Stimulated activated naive B cell treated with anti-CD40 and anti-IgM and Interleukin-4, amounts not matched to agents 10 μg/mL and 1 μg/mL and 100 μg/mL, for 72 hours (primary cell): ENCODE results near the gene SLC30A10.
A peak's percentile ranks its signal among the peaks of the same experiment; 100 is the strongest.
"Not testable (repeated sequence)": the region's sequence is repeated elsewhere in the genome, so short reads cannot be mapped to it uniquely, and the experiment has no call there.

Source experiments
- ATAC-seq, 2 donors: fragments of 150-1000 bp; cut with Tn5 transposase; replicated peaks; 2 replicates each; pipeline ENCODE4 v1.10.0; 2021; ENCODE audit warnings: moderate library complexity in 1 of 2
- DNase-seq: peaks from one replicate; pipeline ENCODE4 v3.0.0; 2021
- H3K27ac Mint-ChIP-seq: one replicate; pipeline ENCODE4 v1.8.0; 2022; ENCODE audit warnings: mild to moderate bottlenecking, mixed read lengths
- H3K27me3 Mint-ChIP-seq, 2 donors: one replicate each; pipeline ENCODE4 v1.8.0; 2022; ENCODE audit warnings: mixed read lengths in 2 of 2
- H3K36me3 Mint-ChIP-seq, 2 donors: one replicate each; pipeline ENCODE4 v1.8.0; 2022; ENCODE audit warnings: mixed read lengths in 2 of 2, mild to moderate bottlenecking in 1 of 2
- H3K4me1 Mint-ChIP-seq, 2 donors: one replicate each; pipeline ENCODE4 v1.8.0; 2022; ENCODE audit warnings: mixed read lengths in 2 of 2, mild to moderate bottlenecking in 1 of 2
- H3K4me3 Mint-ChIP-seq, 2 donors: one replicate each; pipeline ENCODE4 v1.8.0; 2022; ENCODE audit warnings: mild to moderate bottlenecking in 2 of 2, mixed read lengths in 2 of 2, moderate library complexity in 1 of 2
- H3K9me3 Mint-ChIP-seq, 2 donors: one replicate each; pipeline ENCODE4 v1.8.0; 2022; ENCODE audit warnings: mixed read lengths in 2 of 2, mild to moderate bottlenecking in 1 of 2

The SLC30A10 gene

DNA sequence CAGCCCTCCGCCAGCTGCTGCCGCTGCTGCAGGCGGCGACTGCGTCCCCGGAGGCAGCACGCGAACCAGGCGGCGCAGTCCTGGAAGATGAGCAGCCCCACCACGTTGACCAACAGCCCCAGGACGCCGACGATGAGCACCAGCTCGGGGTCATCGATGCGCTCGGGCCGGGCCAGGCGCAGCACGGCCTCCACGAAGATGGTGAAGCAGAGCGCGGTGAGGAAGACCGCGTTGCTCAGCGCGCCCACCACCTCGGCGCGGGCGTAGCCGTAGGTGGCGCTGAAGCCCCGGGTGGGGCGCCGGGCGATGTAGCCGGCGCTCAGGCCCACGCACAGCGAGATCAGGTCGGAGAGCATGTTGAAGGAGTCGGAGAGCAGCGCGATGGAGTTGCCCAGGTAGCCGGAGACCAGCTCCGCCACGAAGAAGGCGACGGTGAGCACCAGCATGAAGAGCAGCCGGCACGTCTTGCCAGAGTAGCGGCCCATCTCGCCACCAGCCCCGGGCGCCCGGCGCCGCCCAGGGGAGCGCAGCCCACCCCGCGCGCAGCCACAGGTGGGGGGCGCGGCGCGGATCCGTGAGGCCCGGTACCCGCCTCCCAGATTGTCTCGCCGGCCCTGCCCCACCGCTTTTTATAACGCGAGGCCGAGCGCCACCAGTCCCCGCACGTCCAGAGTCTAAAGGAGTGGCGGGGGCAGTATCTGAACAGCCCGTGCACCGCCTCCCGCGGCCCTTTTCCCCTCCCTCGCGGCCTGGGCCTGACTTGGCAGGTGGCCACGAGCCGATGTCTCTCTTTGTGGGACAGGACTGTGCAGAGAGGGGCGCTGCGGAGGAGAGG lies at the start of gene SLC30A10:
SLC30A10 (minus strand) TSS at position 602 of the 835 bp plus-strand sequence; CDS start at position 485, 117 bp downstream.
- no peaks in the 10 kb centered on the region for H3K9me3 Mint-ChIP-seq
- peaks cover 38 to 67% of the 10 kb centered on the region in 2 donors for H3K27me3 Mint-ChIP-seq

GRCh38 chr1:219973213-219973612 lies 44.9 kb upstream of the SLC30A10 start:
- Mint-ChIP-seq H3K9me3 (no peaks in the 10 kb centered on the region), H3K27ac (no peak overlapping the region), H3K4me3 (no peak overlapping the region), H3K4me1 (no peaks in the 10 kb centered on the region), H3K36me3 (peaks cover 31 to 54% of the 10 kb centered on the region in 2 donors), H3K27me3 (no peaks in the 10 kb centered on the region)
- ATAC-seq (no peak), DNase-seq (no peak)

More for the DNA sequence above, at the start of gene SLC30A10:
- Mint-ChIP-seq H3K36me3 (peaks cover 0 to 4% of the 10 kb centered on the region in 2 donors), H3K4me1 (peaks cover 12 to 19% of the 10 kb centered on the region in 2 donors), H3K4me3 (peak within 1 kb of the TSS; percentile 83), H3K27ac (peak within 1 kb of the TSS; percentile 53)
- DNase-seq (no peak), ATAC-seq (peak; percentile 61 to 64)

DNA sequence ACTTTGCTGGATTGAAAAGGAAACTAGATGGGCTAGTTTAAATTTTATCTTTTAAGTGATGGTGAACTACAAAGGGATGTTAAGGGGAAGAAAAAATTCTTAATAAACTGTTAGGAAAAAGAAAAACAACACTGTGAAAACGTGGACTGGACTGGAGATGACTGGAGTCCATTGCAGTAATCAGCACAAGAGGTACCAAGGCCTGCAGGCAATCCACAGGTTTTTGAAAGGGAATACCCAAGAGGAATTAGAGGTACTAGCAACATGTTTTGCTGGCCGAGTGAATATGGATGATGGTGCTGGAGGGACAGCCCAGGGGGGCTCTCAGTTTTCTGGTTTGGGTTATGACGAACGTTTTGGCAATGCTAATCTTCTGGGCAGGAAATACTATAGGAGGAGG lies 39.0 kb upstream of the SLC30A10 start:
- Mint-ChIP-seq H3K27ac (no peak overlapping the region), H3K27me3 (no peaks in the 10 kb centered on the region), H3K4me1 (no peaks in the 10 kb centered on the region), H3K36me3 (peaks cover 19 to 33% of the 10 kb centered on the region in 2 donors), H3K4me3 (no peak overlapping the region), H3K9me3 (peaks cover 0 to 2% of the 10 kb centered on the region in 2 donors)
- DNase-seq (no peak), ATAC-seq (no peak)

- Mint-ChIP-seq H3K36me3 (peaks cover 19 to 30% of the 10 kb centered on the region in 2 donors), H3K4me3 (no peak overlapping the region), H3K27me3 (no peaks in the 10 kb centered on the region), H3K9me3 (peaks cover 0 to 2% of the 10 kb centered on the region in 2 donors), H3K27ac (no peak overlapping the region), H3K4me1 (no peaks in the 10 kb centered on the region)
- ATAC-seq (no peak), DNase-seq (no peak)
Observed at GRCh38 chr1:219966071-219966349, 37.7 kb upstream of the SLC30A10 start.

DNA sequence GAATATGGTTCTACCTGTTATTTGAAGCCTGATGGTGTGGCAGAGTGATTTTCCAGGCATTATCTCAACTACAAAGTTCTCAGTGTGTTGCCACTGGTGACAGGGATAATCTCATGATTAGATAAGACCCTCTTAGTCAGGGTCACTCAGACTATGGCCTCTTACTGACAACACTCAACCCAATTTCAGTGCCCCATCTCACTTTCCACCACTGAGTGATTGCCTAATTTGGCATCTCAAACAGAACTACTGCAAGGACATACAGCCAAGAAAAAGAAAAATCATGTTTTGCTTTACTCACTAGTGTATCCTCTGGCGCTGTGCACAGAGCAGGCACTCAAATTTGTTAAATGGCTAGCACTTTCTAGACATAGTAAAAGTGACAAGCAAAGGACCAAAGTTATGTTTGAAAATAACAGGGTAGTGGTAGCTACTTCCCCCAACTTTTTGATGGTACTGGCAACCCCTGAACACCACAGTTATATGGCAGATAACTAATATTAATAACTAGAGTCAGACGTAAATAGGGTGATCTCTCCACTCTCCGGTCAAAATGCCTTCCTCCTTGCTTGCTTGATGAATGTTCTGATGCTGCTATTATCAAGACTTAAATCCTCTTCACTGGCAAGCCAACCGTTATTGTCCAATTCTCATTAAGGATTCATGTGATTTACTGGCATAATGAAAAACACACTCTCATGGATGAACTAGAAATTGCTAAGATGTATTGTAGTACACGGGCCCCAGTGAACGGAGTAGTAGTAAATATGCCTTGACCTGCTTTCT lies 37.1 kb upstream of the SLC30A10 start:
- DNase-seq (no peak), ATAC-seq (no peak)
- H3K36me3 Mint-ChIP-seq, result peaks cover 16 to 28% of the 10 kb centered on the region in 2 donors
- H3K9me3 Mint-ChIP-seq, result peaks cover 0 to 2% of the 10 kb centered on the region in 2 donors
- no peak overlapping the region for H3K4me3 Mint-ChIP-seq
- no peaks in the 10 kb centered on the region for H3K4me1 Mint-ChIP-seq
- H3K27me3 Mint-ChIP-seq, result no peaks in the 10 kb centered on the region
- H3K27ac Mint-ChIP-seq, result no peak overlapping the region

DNA sequence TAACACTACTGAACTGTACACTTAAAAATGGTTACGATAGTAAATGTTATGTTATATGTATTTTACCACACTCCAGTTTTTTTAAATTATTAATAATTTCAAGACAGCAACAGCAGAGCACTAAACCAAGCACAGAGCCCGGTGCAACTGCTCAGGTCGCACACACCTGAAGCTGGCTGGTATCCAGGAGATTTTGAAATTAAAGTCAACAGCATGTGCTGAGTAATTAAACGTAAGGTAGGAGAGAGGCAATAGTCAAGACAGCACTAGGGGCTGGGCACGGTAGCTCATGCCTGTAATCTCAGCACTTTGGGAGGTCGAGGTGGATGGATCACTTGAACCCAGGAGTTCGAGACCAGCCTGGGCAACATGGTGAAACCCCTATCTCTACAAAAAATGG lies 35.1 kb upstream of the SLC30A10 start:
- H3K9me3 Mint-ChIP-seq, result peaks cover 0 to 2% of the 10 kb centered on the region in 2 donors
- no peak for ATAC-seq
- H3K27me3 Mint-ChIP-seq, result peaks cover 0 to 3% of the 10 kb centered on the region in 2 donors
- H3K27ac Mint-ChIP-seq, result no peak overlapping the region
- peaks cover 9 to 15% of the 10 kb centered on the region in 2 donors for H3K36me3 Mint-ChIP-seq
- no peak overlapping the region for H3K4me3 Mint-ChIP-seq
- DNase-seq, result no peak
- no peaks in the 10 kb centered on the region for H3K4me1 Mint-ChIP-seq

- ATAC-seq (no peak), DNase-seq (no peak)
- Mint-ChIP-seq H3K4me1 (no peaks in the 10 kb centered on the region), H3K4me3 (no peak overlapping the region), H3K27ac (no peak overlapping the region), H3K9me3 (peaks cover 0 to 2% of the 10 kb centered on the region in 2 donors), H3K27me3 (peaks cover 0 to 7% of the 10 kb centered on the region in 2 donors), H3K36me3 (no peaks in the 10 kb centered on the region)
Observed at GRCh38 chr1:219961684-219962083, 33.3 kb upstream of the SLC30A10 start.

- Mint-ChIP-seq H3K4me1 (no peaks in the 10 kb centered on the region), H3K27ac (no peak overlapping the region), H3K4me3 (no peak overlapping the region), H3K27me3 (peaks cover 0 to 12% of the 10 kb centered on the region in 2 donors), H3K9me3 (peaks cover 0 to 2% of the 10 kb centered on the region in 2 donors), H3K36me3 (no peaks in the 10 kb centered on the region)
- ATAC-seq, result peak in 1 of 2 donors; percentile 33
- no peak for DNase-seq
Observed at GRCh38 chr1:219959540-219960203, 31.3 kb upstream of the SLC30A10 start.

DNA sequence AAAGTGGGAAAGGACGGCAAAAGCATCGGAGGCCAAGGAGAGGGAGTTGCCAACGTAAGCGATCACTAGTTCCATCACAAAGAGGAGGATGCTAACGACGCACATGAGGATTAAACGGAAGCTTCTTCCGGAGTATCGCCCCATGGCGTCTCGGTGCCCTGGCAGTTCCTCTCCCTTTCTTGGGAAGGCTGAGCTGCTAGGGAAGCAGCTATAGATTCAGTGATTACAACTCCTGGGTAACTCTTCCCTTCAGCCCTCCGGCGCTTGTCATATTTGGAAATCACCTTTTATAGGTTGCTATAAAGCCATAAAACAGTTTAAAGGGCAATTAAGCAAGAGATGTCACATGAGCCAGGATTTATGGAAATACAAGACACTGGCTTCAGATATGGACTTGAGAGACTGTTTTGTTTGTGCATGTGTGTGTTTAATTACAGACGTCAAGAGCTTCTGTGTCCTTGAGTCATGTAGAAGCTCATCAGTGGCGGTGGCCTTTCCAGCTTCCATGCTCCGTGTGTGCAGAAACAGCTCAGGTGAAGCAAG lies 30.6 kb upstream of the SLC30A10 start:
- no peak for DNase-seq
- H3K4me1 Mint-ChIP-seq, result no peaks in the 10 kb centered on the region
- H3K27ac Mint-ChIP-seq, result no peak overlapping the region
- H3K36me3 Mint-ChIP-seq, result no peaks in the 10 kb centered on the region
- H3K4me3 Mint-ChIP-seq, result no peak overlapping the region
- ATAC-seq, result no peak
- H3K9me3 Mint-ChIP-seq, result peaks cover 0 to 2% of the 10 kb centered on the region in 2 donors
- peaks cover 0 to 16% of the 10 kb centered on the region in 2 donors for H3K27me3 Mint-ChIP-seq

GRCh38 chr1:219954736-219955421 lies 26.5 kb upstream of the SLC30A10 start:
- no peaks in the 10 kb centered on the region for H3K9me3 Mint-ChIP-seq
- ATAC-seq (no peak), DNase-seq (no peak)
- H3K4me1 Mint-ChIP-seq, result no peaks in the 10 kb centered on the region
- H3K27me3 Mint-ChIP-seq, result peaks cover 0 to 18% of the 10 kb centered on the region in 2 donors
- H3K4me3 Mint-ChIP-seq, result no peak overlapping the region
- no peak overlapping the region for H3K27ac Mint-ChIP-seq
- H3K36me3 Mint-ChIP-seq, result no peaks in the 10 kb centered on the region

GRCh38 chr1:219954052-219954451 lies 25.7 kb upstream of the SLC30A10 start:
- DNase-seq, result no peak
- Mint-ChIP-seq H3K4me3 (no peak overlapping the region), H3K9me3 (no peaks in the 10 kb centered on the region), H3K36me3 (no peaks in the 10 kb centered on the region), H3K4me1 (no peaks in the 10 kb centered on the region), H3K27ac (no peak overlapping the region), H3K27me3 (peaks cover 0 to 18% of the 10 kb centered on the region in 2 donors)
- no peak for ATAC-seq

GRCh38 chr1:219952361-219952760 lies 24.0 kb upstream of the SLC30A10 start:
- no peaks in the 10 kb centered on the region for H3K36me3 Mint-ChIP-seq
- DNase-seq (no peak), ATAC-seq (no peak)
- no peak overlapping the region for H3K4me3 Mint-ChIP-seq
- no peaks in the 10 kb centered on the region for H3K9me3 Mint-ChIP-seq
- no peak overlapping the region for H3K27ac Mint-ChIP-seq
- H3K27me3 Mint-ChIP-seq, result peaks cover 1 to 11% of the 10 kb centered on the region in 2 donors
- H3K4me1 Mint-ChIP-seq, result no peaks in the 10 kb centered on the region

GRCh38 chr1:219949227-219949626 lies 20.9 kb upstream of the SLC30A10 start:
- H3K4me3 Mint-ChIP-seq, H3K4me1 Mint-ChIP-seq, H3K9me3 Mint-ChIP-seq, H3K36me3 Mint-ChIP-seq, H3K27ac Mint-ChIP-seq, ATAC-seq, DNase-seq: not testable (repeated sequence)
- peaks cover 12 to 15% of the 10 kb centered on the region in 2 donors for H3K27me3 Mint-ChIP-seq

DNA sequence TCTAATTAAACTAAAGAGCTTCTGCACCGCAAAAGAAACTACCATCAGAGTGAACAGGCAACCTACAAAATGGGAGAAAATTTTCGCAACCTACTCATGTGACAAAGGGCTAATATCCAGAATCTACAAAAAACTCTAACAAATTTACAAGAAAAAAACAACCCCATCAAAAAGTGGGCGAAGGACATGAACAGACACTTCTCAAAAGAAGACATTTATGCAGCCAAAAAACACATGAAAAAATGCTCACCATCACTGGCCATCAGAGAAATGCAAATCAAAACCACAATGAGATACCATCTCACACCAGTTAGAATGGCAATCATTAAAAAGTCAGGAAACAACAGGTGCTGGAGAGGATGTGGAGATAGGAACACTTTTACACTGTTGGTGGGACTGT lies 20.4 kb upstream of the SLC30A10 start:
- not testable (repeated sequence) for DNase-seq, H3K4me3 Mint-ChIP-seq, ATAC-seq, H3K36me3 Mint-ChIP-seq, H3K9me3 Mint-ChIP-seq, H3K4me1 Mint-ChIP-seq, H3K27ac Mint-ChIP-seq
- H3K27me3 Mint-ChIP-seq, result peaks cover 11 to 14% of the 10 kb centered on the region in 2 donors
